GM19328 (cell line): Measurements from ENCODE around the gene KLHL6.
"Not testable (repeated sequence)": the region's sequence is repeated elsewhere in the genome, so short reads cannot be mapped to it uniquely, and the experiment has no call there.

Experiments
- ATAC-seq: cut with Tn5 transposase; IDR thresholded peaks from one replicate; pipeline ENCODE4 v1.9.1; 2021; ENCODE audit warnings: mild to moderate bottlenecking, moderate library complexity; ENCODE audit not compliant: unreplicated experiment

The KLHL6 gene

DNA sequence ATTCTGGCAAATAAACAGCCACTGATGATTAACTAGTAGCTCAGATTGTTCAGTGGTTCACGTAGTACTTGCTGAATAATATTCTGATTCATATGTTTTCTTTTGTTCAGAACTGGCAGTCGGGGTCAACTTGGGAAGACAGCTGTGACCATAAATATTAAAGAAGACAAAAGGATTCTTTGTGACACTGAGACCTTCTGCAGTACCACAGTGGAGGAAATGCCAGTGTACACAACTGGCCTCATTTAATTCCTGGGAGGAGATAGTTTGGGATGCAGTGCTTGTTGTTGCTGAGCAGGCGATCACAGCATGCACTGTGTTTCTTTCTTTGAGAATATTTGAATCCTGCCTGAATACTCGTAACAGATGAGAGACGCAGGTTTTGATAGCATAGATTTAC lies 100.4 kb downstream of the KLHL6 start:
- no peak for ATAC-seq

DNA sequence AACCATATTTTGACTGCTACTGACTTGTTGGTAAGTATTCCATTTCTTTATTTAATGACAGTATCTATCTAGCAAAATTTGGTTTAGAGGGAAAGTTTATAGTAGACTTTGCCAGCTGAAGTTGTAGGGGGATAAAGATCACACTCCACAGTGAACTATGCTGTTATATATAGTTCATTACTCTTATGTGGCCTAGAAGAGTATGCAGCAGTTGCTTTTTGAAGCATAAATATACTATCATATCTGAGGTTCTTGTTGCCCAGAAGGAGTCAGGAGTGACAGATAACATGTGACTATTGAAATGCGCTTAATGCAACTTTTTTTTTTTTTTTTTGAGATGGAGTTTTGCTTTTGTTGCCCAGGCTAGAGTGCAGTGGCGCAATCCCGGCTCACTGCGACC lies 101.4 kb downstream of the KLHL6 start:
- ATAC-seq: no peak

DNA sequence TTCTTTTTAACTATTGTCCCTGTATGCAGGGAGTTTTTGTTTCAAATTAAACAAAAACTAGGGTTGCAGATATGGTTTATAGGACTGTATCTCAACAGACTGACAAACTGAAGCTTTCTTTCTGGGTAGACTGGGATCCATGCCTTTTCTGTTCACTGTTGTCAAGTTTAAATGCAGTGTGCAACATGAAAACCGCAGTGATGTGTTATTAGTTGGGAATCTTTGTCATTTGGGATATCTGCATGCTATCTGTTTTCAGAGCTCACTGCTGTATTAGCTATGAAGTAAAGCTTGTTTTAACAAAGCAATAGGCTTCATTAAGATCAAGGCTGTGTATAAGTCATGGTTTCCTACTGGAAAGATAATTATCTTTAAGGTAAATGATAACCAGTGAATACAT lies 105.7 kb downstream of the KLHL6 start:
- ATAC-seq: no peak

DNA sequence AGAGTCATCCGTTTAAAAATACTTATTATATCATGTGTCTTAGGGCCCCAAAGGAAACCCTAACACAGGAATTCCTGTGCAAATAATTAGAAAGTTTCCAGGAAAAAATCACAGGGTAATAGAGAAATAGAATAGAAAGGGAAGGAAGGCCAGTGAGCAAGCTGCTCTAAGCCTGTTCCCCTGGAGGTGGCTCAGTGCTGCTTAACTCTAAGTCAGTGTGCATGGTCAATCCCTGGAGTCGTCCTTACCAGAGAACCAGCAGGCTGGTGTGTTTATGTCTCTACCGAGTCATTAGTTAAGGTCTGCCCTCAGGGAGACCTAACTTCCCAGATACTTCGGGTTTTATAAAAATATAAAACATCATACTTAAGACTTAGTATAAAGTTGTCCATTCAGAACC lies 106.1 kb downstream of the KLHL6 start:
- no peak for ATAC-seq

DNA sequence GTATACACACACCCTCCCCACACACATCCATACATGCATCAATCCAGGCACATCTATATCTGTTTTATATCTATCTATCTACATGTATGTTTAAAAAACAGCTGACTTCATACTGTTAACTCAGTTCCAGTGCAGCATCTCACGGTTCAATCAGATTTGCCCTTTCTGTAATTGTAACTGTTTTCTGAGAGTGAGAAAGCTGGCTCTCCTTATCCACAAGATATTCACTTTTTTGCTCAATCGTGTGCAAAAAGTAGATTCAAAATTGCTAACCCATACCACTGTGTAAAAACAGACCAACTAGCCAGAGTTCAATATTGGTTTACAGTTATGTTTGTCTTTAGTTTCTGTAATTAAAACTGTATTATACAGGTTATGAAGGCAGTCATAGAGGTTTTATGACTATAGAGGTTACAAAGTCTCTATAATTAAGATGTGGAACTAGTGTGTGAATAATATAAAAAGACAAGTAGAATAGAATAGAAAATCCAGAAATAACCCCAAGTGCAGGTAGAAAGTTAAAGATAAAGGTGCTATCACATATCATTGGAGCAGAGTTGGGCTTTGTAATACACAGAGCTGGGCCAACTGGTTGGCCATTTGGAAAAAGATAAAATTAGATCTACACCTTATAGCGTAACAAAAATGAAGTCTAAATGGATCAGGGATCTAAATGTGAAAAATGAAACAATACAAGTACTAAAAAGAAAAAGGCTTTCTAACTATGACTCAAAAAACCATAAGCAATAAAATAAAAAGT lies 107.0 kb downstream of the KLHL6 start:
- ATAC-seq: no peak

DNA sequence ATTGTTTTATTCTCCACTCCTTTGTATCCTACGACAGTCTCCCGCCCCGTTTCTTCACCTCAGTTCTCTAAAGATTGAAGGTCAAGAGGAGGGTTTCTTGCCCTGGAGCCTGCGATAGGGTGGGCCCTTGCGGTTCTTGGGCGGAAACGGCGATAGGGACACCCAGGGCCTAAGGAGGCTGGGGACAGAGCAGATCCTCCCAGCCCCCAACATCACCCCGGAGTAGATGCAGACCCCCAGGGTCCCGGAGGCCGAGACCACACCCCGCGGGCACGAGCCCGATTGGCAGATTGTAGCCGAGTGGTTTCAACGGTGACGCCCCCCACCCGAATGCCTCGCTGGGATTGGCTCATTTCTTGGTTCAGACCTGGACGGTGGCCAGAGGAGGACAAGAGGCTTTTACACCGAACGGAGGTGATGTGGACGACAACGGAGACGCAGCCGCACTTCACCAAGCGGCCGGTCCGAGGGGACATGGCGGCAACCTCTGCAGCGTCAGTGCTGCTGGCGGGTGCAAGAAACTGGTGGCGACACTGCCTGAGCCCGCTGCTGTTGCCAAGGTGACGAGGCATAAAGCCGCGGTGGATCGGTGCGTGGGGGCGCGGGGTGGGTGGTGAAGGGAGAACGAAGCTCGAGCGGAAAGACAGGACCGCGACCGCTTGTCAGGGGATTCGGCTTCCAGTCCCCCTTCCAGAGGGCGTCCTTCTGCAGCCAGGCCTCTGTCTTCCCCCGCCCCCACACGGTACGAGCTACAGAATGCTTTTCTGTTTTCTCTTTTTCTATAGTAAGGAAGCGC lies 108.1 kb downstream of the KLHL6 start:
- no peak for ATAC-seq

DNA sequence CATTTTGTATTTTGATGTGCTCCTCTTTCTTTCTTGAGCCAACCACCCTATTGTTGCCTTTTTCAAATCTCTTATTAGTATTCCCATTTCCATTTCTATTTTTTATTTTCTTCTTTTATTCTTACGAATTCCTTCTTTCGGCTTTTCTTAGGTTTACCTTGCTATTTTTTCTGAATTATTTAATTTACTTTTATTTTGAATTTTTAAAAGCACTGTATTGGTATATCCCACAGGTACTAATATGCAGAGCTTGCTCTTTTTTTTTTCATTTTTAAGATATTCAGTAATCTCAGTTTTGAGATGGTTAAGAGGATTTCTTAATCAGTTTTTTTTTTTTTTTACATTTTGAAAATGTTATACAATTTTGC lies 108.7 kb downstream of the KLHL6 start:
- no peak for ATAC-seq

DNA sequence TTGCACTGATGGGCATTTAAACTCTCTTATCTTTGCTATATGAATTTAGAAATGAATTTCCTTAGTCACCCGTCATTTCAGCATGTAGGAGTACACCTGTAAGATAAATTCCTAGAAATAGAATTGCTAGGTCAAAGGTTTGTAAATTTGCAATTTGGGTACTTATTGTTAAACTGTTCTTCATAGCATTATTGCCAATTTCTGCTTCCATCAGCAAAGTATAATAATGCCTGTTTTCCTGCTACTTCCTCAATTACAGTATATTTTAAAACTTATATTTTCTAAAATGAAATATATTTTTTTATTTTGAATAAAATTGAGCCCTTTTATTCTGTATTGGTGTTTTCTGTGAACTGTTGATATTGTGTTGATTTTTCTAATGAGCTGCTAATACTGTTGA lies 110.8 kb downstream of the KLHL6 start:
- no peak for ATAC-seq

DNA sequence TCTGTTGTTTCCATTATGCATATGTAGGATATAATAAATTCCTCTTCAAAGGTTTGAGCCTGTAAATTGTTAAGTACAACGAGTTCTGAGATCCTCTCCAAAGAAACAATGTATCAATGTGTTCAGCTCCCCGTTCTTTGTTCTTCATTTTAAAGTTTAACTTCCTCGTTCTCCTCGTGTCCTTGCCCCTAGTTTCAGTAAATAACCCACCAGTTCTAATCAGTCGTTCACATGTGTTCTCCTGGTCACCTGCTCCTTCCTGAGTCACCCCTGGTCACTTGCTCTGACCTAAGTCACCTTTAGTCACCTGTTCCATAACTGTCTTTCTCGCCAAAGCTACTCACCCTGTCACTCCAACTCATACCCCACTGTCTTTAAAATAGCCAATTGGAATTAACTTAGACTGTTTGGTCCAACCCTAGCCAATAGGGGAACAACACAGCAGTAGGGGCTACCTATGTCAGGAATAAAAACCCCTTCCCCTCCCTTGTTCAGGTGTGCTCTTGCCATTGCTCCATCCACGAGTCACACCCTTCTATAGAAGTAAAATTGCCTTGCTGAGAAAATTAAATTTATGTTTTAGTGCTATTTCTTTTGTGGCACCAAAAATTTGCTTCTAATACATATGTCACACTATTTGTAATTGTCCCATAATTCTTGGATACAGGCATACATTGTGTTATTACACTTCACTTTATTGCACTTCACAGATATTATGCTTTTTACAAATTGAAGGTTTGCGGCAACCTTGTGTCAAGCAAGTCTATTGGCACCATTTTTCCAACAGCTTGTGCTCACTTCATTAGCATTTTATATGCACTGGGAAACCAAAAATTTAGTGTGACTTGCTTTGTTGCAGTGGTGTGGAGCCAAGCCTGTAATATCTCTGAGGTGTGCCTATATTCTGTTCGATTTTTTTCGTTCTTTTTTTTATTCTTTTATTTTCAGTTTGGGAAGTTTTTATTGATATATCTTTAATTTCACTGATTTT lies 111.8 kb downstream of the KLHL6 start:
- ATAC-seq: no peak

DNA sequence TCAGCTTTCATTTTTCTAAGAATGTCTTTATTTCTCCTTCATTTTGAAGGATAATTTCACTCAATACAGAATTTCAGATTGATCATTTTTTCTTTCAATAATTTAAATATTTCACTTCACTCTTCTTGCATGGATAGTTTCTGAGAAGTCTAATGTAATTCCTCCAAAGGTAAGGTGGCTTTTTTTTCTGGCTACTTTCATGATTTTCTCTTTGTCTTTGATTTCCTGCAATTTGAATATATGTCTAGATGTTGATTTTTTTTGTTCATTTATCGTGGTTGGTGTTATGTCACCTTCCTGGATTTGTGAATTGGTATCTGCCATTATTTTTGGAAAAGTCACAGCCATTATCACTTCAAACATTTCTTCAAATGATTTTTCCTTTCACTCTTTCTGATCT lies 112.5 kb downstream of the KLHL6 start:
- ATAC-seq: no peak

DNA sequence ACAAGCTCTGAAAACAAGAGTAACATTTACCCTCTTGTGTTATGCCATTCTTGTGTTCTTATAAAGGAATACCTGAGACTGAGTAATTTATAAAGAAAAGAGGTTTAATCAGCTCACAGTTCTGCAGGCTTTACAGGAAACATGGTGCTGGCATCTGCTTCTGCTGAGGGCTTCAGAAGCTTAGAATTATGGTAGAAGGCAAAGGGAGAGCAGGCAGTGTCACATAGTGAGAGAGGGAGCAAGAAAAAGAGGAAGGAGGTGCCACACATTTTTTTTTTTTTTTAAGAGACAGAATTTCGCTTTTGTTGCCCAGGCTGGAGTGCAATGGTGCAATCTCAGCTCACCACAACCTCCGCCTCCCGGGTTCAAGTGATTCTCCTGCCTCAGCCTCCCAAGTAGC lies 115.0 kb downstream of the KLHL6 start:
- not testable (repeated sequence) for ATAC-seq

DNA sequence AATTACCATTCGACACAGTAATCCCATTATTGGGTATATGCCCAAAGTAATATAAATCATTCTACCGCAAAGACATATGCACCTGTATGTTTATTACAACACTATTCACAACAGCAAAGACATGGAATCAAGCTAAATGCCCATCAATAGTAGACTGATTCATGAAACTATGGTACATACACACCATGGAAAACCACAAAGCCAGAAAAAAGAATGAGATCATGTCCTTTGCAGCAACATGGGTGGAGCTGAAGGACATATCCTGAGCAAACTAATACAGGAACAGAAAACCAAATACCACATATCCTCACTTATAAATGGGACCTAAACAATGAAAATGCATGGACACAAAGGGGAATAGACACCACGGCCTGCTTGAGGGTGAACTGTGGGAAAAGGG lies 116.0 kb downstream of the KLHL6 start:
- ATAC-seq: no peak

DNA sequence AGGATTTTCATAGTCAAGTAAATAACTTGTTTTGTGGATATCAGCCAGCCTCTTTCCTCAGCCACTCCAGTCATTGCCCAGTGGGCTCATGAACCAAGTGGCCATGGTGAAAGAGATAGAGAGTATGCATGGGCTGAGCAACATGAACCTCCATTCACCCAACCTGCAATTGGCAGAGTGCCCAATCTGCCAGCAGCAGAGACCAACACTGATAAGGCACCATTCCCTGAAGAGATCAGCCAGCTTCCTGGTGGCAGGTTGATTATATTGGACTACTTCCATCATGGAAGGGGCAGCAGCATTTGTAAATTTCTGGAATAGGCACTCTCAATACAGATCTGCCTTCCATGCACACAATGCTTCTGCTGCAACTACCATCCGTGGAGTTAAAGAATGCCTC lies 116.8 kb downstream of the KLHL6 start:
- no peak for ATAC-seq

DNA sequence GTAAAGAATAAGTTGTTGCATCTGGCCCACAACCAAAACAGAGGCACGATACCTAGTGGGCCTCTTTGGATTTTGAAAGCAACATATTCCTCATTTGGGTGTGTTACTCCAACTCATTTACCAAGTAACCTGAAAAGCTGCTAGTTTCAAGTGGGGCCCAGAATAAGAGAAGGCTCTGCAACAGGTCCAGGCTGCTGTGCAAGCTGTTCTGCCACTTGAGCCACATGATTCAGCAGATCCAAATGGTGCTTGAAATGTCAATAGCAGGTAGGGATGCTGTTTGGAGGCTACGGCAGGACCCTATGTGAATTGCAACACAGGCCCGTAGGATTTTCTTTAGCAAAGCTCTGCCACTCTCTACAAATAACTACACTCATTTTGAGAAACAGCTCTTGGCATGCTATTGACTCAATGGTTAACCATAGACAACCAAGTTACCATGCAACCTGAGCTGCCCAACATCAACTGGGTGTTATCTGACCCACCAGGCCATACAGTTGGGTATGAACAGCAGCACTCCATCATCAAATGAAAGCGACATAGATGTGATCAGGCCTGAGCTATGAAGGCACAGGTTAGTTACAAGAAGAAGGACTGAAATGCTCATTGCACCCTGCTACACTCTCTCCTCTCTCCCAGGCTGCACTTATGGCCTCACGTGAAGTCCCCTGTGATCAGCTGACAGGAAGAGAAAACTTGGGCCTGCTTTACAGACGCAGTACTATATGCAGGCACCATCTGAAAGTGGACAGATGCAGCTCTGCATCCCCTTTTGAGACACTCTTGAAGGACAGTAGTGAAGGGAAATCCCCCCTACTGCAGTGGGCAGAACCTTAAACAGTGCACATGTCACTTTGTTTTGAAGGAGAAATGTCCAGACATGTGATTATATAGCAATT lies 117.6 kb downstream of the KLHL6 start:
- no peak for ATAC-seq
